Body of pancreas (tissue), 4 donors: ENCODE data around the gene PARD6B.

Source experiments
- CTCF ChIP-seq, 7 experiments: fragments of 450-650 bp in 4 of 7; fragments of 200-600 bp in 3 of 7; sonication (generic) in 3 of 7; IDR thresholded peaks; one replicate each; pipeline ENCODE4 v1.5.1; 2016 to 2019; ENCODE audit warnings: antibody characterized with exemption in 7 of 7
- POLR2A ChIP-seq, 3 donors: fragments of 450-650 bp; IDR thresholded peaks; one replicate each; pipeline ENCODE4 v1.6.1; 2016; ENCODE audit warnings: antibody characterized with exemption in 3 of 3, mild to moderate bottlenecking in 2 of 3

GRCh38 chr20:50735813-50736212 lies 4.4 kb downstream of the PARD6B start:
- no peak for TF ChIP-seq CTCF (IDR thresholded peaks at IDR 0.05)
- TF ChIP-seq POLR2A (IDR thresholded peaks at IDR 0.05) = no peak
